GM12892 (cell line): ENCODE measurements around the gene FMC1.

Source experiments
- DNase-seq: peaks from one replicate; pipeline ENCODE4 v3.0.0; 2011; ENCODE audit not compliant: insufficient read length
- FAIRE-seq: peaks from 2 replicates; lab custom pipeline; 2011; peaks lifted over from hg19 to GRCh38; lab: Jason Lieb, UNC
- POLR2A ChIP-seq: IDR thresholded peaks from 2 replicates; pipeline ENCODE4 v1.6.1; 2011; ENCODE audit warnings: low read depth, low read length, control low read depth
- POLR2AphosphoS5 ChIP-seq: IDR thresholded peaks from 2 replicates; pipeline ENCODE4 v1.6.1; 2011; ENCODE audit warnings: low read depth, low read length, control low read depth
- TAF1 ChIP-seq: IDR thresholded peaks from 2 replicates; pipeline ENCODE4 v1.6.1; 2011; ENCODE audit warnings: low read depth, mild to moderate bottlenecking, control low read depth, low read length, borderline replicate concordance

The FMC1 gene

DNA sequence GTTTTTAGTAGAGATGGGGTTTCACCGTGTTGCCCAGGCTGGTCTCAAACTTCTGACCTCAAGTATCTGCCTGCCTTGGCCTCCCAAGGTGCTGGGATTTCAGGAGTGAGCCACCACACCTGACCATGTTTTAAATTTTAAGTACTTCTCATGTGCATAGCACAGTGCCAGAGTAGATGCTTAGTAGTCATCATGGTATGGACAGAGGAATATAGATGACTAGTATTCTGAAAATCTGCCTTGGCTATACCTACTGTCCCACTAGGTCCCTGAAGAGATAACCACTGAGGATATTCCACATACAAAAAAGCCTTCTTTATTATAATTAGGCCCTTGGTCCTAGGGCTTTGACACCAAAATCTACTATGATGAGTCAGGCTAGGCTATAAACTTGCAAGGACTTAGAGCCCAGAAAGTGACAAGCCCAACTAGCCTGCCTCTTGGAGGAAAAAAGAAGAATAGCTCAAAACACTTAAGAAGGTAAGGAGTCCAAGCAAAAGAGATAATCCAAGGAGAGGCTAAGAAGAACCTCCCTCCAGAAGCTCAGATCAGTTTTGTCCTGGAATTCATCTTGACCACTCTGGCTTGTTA, 52.6 kb downstream of the FMC1 start:
- TF ChIP-seq POLR2AphosphoS5: peak; percentile 27; the same call in 1 of the 2 replicates
- no peak for TF ChIP-seq TAF1
- no peak for TF ChIP-seq POLR2A
- FAIRE-seq (peak; percentile 61), DNase-seq (no peak)

- TF ChIP-seq TAF1 (no peak), POLR2A (no peak), POLR2AphosphoS5 (no peak)
- FAIRE-seq (peak; percentile 42), DNase-seq (no peak)
These were observed 53.4 kb downstream of the FMC1 start for GRCh38 chr7:139394540-139394939.
